SKM-1 (cell line): ENCODE results near the gene CMBL.
"Not testable (repeated sequence)": the region's sequence is repeated elsewhere in the genome, so short reads cannot be mapped to it uniquely, and the experiment has no call there.

ENCODE experiments used
- DNase-seq: peaks from one replicate; lab custom pipeline; 2025; ENCODE audit not compliant: unreplicated experiment; lab: John Stamatoyannopoulos, UW

CMBL gene

DNA sequence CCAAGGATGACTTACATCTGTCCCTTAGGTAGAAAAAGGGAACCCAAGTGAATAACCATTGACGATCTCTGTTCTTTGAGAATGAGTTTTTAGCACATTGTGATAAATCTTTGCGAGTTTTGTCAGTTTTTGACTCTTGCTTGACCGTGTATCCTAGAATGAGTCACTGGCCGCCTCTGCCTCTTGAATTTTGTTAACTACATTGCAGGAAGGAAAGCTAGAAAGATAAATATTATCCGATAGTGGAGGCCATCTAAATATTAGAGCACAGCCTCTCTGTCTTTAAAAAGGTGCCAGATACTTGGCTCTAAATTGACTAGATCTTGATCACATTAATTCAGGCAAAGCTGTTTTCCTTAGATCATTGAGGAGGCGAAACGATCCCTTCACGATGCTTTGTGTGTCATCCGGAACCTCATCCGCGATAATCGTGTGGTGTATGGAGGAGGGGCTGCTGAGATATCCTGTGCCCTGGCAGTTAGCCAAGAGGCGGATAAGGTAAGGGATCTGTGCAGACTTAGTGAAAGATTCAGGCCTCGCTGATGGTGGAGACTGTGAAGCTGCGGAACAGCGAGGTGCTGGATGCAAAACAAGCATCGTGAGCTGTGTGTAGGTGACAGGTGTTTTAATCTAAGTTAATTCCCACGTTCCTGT lies 45.5 kb downstream of the CMBL start:
- no peak for DNase-seq

DNA sequence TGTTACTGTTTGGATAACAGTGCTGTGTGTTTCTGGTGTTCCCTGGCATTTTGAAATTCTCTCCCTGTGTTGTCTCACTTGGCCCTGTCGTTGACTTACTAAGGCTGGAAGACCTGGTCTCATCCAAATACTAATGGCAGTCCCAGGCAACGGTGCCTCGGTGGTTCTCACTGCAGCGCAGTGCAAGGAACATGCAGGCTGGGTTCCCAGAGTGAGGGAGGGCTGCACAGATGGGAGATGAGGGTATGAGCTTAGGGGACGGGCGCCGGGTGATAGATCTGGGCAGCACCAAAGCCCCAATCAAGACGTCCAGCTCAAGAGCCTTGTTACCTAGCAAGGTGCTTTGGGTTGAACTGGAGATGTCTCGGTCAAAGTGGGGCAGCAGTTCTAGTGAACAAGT lies 46.6 kb downstream of the CMBL start:
- DNase-seq = no peak

- DNase-seq = no peak
These were observed 47.8 kb downstream of the CMBL start for GRCh38 chr5:10259899-10260298.

GRCh38 chr5:10257870-10258269 lies 49.8 kb downstream of the CMBL start:
- DNase-seq = no peak

DNA sequence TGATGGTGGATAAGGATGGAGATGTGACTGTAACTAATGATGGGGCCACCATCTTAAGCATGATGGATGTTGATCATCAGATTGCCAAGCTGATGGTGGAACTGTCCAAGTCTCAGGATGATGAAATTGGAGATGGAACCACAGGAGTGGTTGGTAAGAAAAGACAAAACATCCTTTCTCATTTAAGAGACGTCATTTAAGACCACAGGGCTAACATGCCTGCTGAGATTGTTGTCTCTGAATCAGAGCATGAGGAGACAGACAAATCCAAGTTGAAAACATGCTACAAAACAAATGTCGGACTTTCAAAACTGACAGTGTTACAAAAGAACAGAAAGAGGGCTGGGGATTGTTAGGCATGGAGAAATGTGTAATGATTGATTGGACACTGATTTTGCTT lies 53.0 kb downstream of the CMBL start:
- no peak for DNase-seq

- DNase-seq = no peak
These were observed 54.3 kb downstream of the CMBL start for GRCh38 chr5:10253390-10253789.

- DNase-seq = no peak
These were observed 56.3 kb downstream of the CMBL start for GRCh38 chr5:10251405-10251804.

GRCh38 chr5:10250806-10251276 lies 56.9 kb downstream of the CMBL start:
- DNase-seq = no peak

- peak; percentile 93 for DNase-seq
These were observed 57.5 kb downstream of the CMBL start, which contains the start of gene CCT5 for GRCh38 chr5:10249948-10250805. Gene CCT5 (plus strand): TSS chr5:10250280. CDS start chr5:10250341, 61 bp downstream.

GRCh38 chr5:10248378-10249260 lies 59.1 kb downstream of the CMBL start:
- no peak for DNase-seq

- not testable (repeated sequence) for DNase-seq
These were observed 60.5 kb downstream of the CMBL start for GRCh38 chr5:10247217-10247616.

DNA sequence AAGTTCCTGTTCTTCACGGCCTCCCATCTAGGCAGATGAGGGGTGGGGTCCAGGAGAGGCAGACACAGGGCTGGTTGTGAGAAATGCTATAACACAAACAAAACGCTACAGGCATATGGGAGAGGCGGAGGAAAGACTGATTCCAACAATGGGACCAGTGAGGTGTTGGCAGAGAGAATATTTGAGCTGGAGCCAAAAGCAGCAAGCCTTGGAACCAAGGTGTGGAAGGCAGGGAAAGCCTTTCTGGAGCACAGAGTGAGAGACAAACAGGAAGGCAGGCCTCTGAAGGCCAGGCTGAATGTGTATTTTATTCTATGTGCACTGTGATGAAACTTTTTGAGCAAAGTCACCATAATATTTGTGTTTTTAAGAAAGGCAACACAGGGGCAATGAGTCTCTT lies 60.9 kb downstream of the CMBL start:
- no peak for DNase-seq

DNA sequence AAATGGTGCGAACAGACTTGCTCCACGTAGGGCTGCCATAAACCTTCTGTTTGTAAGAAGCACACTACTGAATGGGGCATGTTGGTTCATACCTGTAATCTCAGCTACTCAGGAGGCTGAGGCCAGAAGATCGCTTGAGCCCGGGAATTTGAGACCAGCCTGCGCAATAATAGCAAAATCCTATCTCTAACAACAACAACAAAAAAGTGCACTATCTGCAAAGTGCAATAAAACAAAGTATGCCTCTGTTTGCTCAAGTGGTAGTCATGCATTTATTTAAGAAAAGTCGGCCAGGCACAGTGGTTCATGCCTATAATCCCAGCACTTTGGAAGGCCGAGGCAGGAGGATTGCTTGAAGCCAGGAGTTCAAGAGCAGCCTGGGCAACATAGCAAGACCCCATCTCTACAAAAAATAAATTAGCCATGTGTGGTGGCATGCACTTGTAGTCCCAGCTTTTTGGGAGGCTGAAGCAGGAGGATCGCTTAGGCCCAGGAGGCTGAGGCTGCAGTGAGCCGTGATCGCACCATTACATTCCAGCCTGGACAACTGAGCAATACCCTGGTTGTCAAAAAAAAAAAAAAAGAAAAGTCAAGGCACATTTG lies 63.3 kb downstream of the CMBL start:
- DNase-seq = no peak

GRCh38 chr5:10243660-10244240 lies 64.0 kb downstream of the CMBL start:
- no peak for DNase-seq

- no peak for DNase-seq
These were observed 72.4 kb downstream of the CMBL start for GRCh38 chr5:10235350-10235749.

DNA sequence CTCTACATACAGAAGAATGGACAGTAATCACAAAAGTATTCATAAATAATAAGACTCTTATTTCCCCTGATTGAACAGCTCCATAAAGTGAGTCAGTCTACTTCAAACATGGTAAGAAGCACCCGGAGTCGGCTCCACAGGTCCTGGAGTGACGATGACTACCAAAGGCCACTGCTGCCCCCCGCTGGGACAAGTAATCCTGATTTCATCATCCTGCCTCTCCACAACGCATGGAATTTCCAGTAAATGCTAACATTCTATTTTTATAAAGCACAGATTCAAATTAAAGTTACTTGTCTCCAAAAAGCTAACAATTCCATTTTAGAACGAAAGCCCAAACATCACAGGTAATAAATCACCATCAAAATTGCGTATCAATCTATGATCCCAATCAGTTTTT lies 74.2 kb downstream of the CMBL start:
- DNase-seq = no peak

- DNase-seq = no peak
These were observed 74.7 kb downstream of the CMBL start for GRCh38 chr5:10233011-10233410.

- no peak for DNase-seq
These were observed 75.3 kb downstream of the CMBL start for GRCh38 chr5:10232386-10232785.

DNA sequence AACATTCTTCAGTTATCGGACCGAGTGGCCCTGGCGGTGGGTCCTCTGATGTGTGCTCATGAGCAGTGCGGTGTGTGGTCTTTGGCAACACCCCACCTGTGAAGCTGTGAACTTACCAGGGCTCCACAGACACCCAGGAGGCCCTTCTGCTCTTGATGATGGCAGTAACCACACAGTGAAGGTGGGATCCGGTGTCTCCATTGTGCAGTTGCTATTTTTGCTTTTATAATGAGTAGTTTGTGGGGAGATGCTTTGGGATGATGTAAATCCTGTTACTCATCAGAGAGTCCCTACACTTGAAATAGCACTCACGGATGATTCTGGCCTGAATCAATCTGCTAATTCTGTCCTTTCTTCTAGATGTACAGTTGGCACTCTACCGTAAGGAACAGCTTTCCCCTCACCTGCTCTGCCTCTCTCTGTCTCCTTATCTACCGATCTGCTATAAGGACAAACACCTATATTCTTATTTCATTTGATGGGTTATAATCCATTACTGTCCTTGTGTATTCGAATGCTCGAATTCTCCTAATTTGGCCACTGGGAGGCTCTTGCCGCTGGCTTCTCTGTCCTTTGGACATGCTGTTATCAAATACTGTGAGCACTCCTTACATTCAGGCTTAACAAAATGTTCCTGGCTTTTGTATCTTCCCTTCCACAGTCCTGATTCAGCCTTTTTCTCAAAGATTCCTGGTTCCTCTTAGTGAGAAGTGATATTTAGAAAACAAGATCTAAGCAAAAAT lies 78.2 kb downstream of the CMBL start:
- no peak for DNase-seq

DNA sequence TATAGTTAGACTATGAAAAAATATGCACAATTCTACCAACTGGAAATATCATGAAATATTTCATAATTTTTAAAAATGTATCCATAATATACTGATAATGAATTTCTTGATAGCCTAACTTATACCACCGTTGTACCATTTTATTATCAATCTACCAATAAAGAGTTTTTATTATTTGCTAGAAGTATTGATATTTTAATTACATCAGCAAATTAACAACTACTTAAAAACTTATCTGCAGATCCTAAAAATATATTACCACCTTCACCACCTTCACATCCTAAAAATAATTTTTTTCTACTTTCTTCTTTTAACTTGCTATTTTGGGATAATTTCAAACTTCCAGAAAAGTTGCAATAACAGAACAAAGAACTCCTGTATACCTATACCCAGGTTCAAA lies 79.4 kb downstream of the CMBL start:
- no peak for DNase-seq
